Measurements from ENCODE around the gene PDPN. TPM values are rescaled to one million over a fixed set of nuclear protein-coding genes. Genes with fewer than 3 reads are reported as not detected.

PDPN gene
- total RNA-seq, 4 donors from 2014 or later: 29.9 to 182 (median 70.1) TPM

- DNase-seq (ENCODE audit: low spot score) (no peak), ATAC-seq (ENCODE audit: low FRiP score) (no peak)
- no peak for TF ChIP-seq CTCF (IDR thresholded peaks at IDR 0.05)
Observed at GRCh38 chr1:13646521-13646920, 62.9 kb downstream of the PDPN start.

GRCh38 chr1:13651279-13651678 lies 67.6 kb downstream of the PDPN start:
- no peak for ATAC-seq (ENCODE audit: low FRiP score)
- TF ChIP-seq CTCF (IDR thresholded peaks at IDR 0.05): no peak
- no peak for DNase-seq (ENCODE audit: low spot score)

GRCh38 chr1:13652238-13652637 lies 68.6 kb downstream of the PDPN start:
- no peak for TF ChIP-seq CTCF (IDR thresholded peaks at IDR 0.05)
- no peak for ATAC-seq (ENCODE audit: low FRiP score)
- no peak for DNase-seq (ENCODE audit: low spot score)

- ATAC-seq (ENCODE audit: low FRiP score) (no peak), DNase-seq (ENCODE audit: low spot score) (no peak)
- no peak for TF ChIP-seq CTCF (IDR thresholded peaks at IDR 0.05)
Observed at GRCh38 chr1:13661539-13661938, 77.9 kb downstream of the PDPN start.

GRCh38 chr1:13662493-13662892 lies 78.9 kb downstream of the PDPN start:
- no peak for DNase-seq (ENCODE audit: low spot score)
- ATAC-seq (ENCODE audit: low FRiP score): no peak
- no peak for TF ChIP-seq CTCF (IDR thresholded peaks at IDR 0.05)

GRCh38 chr1:13663969-13664368 lies 80.3 kb downstream of the PDPN start:
- no peak for DNase-seq (ENCODE audit: low spot score)
- no peak for ATAC-seq (ENCODE audit: low FRiP score)
- no peak for TF ChIP-seq CTCF (IDR thresholded peaks at IDR 0.05)

- no peak for TF ChIP-seq CTCF (IDR thresholded peaks at IDR 0.05)
- DNase-seq (ENCODE audit: low spot score): no peak
- no peak for ATAC-seq (ENCODE audit: low FRiP score)
Observed at GRCh38 chr1:13664451-13664850, 80.8 kb downstream of the PDPN start.
